ENCODE results near the gene KRTAP9-4. TPM values are rescaled to one million over a fixed set of nuclear protein-coding genes. Genes with fewer than 3 reads are reported as not detected.
"Not testable (repeated sequence)": the region's sequence is repeated elsewhere in the genome, so short reads cannot be mapped to it uniquely, and the experiment has no call there.

The KRTAP9-4 gene
- polyA plus RNA-seq, 1 experiment, result not detected

- ChIA-PET CTCF (no interaction called here), POLR2A (no interaction called here)
- Histone ChIP-seq H3K4me3 (ENCODE audit: low read depth, low read length) (no peak overlapping the region), H3K9me3 (ENCODE audit: control insufficient read depth, insufficient read depth, low read length) (no peaks in the 10 kb centered on the region), H3K27ac (ENCODE audit: low read depth, low read length) (no peak overlapping the region), H3K27me3 (ENCODE audit: control insufficient read depth, insufficient read depth, low read length) (no peaks in the 10 kb centered on the region)
- no peak for TF ChIP-seq CTCF (IDR thresholded peaks at IDR 0.05; ENCODE audit: low read depth, low read length)
- DNase-seq (ENCODE audit: low read depth, low spot score), result no peak
Observed at GRCh38 chr17:41226051-41226450, 23.4 kb upstream of the KRTAP9-4 start.

- DNase-seq (ENCODE audit: low read depth, low spot score); POLR2A ChIA-PET; H3K9me3 ChIP-seq (ENCODE audit: control insufficient read depth, insufficient read depth, low read length); CTCF ChIA-PET; H3K4me3 ChIP-seq (ENCODE audit: low read depth, low read length); H3K27me3 ChIP-seq (ENCODE audit: control insufficient read depth, insufficient read depth, low read length); H3K27ac ChIP-seq (ENCODE audit: low read depth, low read length): not testable (repeated sequence)
Observed at GRCh38 chr17:41226598-41227095, 22.8 kb upstream of the KRTAP9-4 start, which contains the start of gene KRTAP9-2. Gene KRTAP9-2, plus strand, starts transcription at chr17:41226648. Its CDS starts 7 bp downstream, at chr17:41226655.

GRCh38 chr17:41230094-41230493, 19.4 kb upstream of the KRTAP9-4 start:
- Histone ChIP-seq H3K27me3 (ENCODE audit: control insufficient read depth, insufficient read depth, low read length) (no peaks in the 10 kb centered on the region), H3K9me3 (ENCODE audit: control insufficient read depth, insufficient read depth, low read length) (no peaks in the 10 kb centered on the region), H3K4me3 (ENCODE audit: low read depth, low read length) (no peak overlapping the region), H3K27ac (ENCODE audit: low read depth, low read length) (no peak overlapping the region)
- ChIA-PET CTCF (no interaction called here), POLR2A (no interaction called here)
- no peak for DNase-seq (ENCODE audit: low read depth, low spot score)
- TF ChIP-seq CTCF (IDR thresholded peaks at IDR 0.05; ENCODE audit: low read depth, low read length), result no peak

- H3K27ac ChIP-seq (ENCODE audit: low read depth, low read length), result no peak overlapping the region
- no peak for TF ChIP-seq CTCF (IDR thresholded peaks at IDR 0.05; ENCODE audit: low read depth, low read length)
- CTCF ChIA-PET, result no interaction called here
- no peak for DNase-seq (ENCODE audit: low read depth, low spot score)
- POLR2A ChIA-PET, result no interaction called here
- H3K27me3 ChIP-seq (ENCODE audit: control insufficient read depth, insufficient read depth, low read length), result no peaks in the 10 kb centered on the region
- no peak overlapping the region for H3K4me3 ChIP-seq (ENCODE audit: low read depth, low read length)
- no peaks in the 10 kb centered on the region for H3K9me3 ChIP-seq (ENCODE audit: control insufficient read depth, insufficient read depth, low read length)
Observed at GRCh38 chr17:41231731-41232130, 17.8 kb upstream of the KRTAP9-4 start.

- DNase-seq (ENCODE audit: low read depth, low spot score); CTCF ChIA-PET: not testable (repeated sequence)
Observed at GRCh38 chr17:41232399-41233105, 16.9 kb upstream of the KRTAP9-4 start, which contains the start of gene KRTAP9-3. Gene KRTAP9-3, plus strand, starts transcription at chr17:41232449. Its CDS starts 53 bp downstream, at chr17:41232502.

GRCh38 chr17:41237116-41237515, 12.4 kb upstream of the KRTAP9-4 start:
- H3K27me3 ChIP-seq (ENCODE audit: control insufficient read depth, insufficient read depth, low read length); CTCF ChIA-PET; H3K4me3 ChIP-seq (ENCODE audit: low read depth, low read length); POLR2A ChIA-PET; DNase-seq (ENCODE audit: low read depth, low spot score); H3K27ac ChIP-seq (ENCODE audit: low read depth, low read length); H3K9me3 ChIP-seq (ENCODE audit: control insufficient read depth, insufficient read depth, low read length): not testable (repeated sequence)

More at GRCh38 chr17:41232399-41233105, 16.9 kb upstream of the KRTAP9-4 start, which contains the start of gene KRTAP9-3:
- H3K9me3 ChIP-seq (ENCODE audit: control insufficient read depth, insufficient read depth, low read length); H3K27ac ChIP-seq (ENCODE audit: low read depth, low read length); H3K27me3 ChIP-seq (ENCODE audit: control insufficient read depth, insufficient read depth, low read length); POLR2A ChIA-PET; H3K4me3 ChIP-seq (ENCODE audit: low read depth, low read length): not testable (repeated sequence)

GRCh38 chr17:41237949-41238437, 11.5 kb upstream of the KRTAP9-4 start, which contains the start of gene KRTAP9-8:
Gene KRTAP9-8, plus strand, starts transcription at chr17:41237999. Its CDS starts 53 bp downstream, at chr17:41238052.
- DNase-seq (ENCODE audit: low read depth, low spot score); POLR2A ChIA-PET; H3K9me3 ChIP-seq (ENCODE audit: control insufficient read depth, insufficient read depth, low read length); H3K27ac ChIP-seq (ENCODE audit: low read depth, low read length); H3K27me3 ChIP-seq (ENCODE audit: control insufficient read depth, insufficient read depth, low read length); CTCF ChIA-PET; H3K4me3 ChIP-seq (ENCODE audit: low read depth, low read length): not testable (repeated sequence)

- peaks cover 13% of the 10 kb centered on the region for H3K27me3 ChIP-seq (ENCODE audit: control insufficient read depth, insufficient read depth, low read length)
- H3K4me3 ChIP-seq (ENCODE audit: low read depth, low read length); H3K9me3 ChIP-seq (ENCODE audit: control insufficient read depth, insufficient read depth, low read length); DNase-seq (ENCODE audit: low read depth, low spot score); H3K27ac ChIP-seq (ENCODE audit: low read depth, low read length); POLR2A ChIA-PET: not testable (repeated sequence)
- CTCF ChIA-PET, result interaction anchor here (0.7 kb wide), 1 partner anchor 416 kb away, joined by 3 read pairs; no protein-coding TSS in a partner anchor
Observed at GRCh38 chr17:41246995-41247787, 2.3 kb upstream of the KRTAP9-4 start.

Data from AG04450 (cell line).